ENCODE measurements around the gene DLG2.
"Not testable (repeated sequence)": the region's sequence is repeated elsewhere in the genome, so short reads cannot be mapped to it uniquely, and the experiment has no call there.

Gene DLG2

GRCh38 chr11:83793310-83793709 lies 1833.8 kb downstream of the DLG2 start:
- DNase-seq: no peak

GRCh38 chr11:83791557-83791956 lies 1835.6 kb downstream of the DLG2 start:
- DNase-seq: no peak

DNA sequence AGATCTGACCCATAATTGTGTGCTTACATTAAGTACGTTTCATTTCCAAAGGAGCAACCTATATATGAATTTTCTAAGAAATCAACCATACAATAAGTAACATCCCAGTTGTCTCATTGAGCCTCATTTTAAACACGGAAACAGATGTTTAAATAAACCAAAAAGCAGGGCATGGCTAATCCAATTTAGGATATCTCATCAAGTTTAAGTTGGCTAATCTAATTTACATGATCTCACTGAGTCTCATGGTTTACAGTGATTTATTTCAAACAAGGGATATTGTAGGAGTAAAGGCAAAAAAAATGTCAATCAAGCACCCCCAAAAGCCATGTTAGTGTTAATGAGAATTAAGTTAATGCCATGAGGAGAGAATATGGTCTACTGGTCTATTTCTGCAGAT lies 1841.2 kb downstream of the DLG2 start:
- DNase-seq: no peak

DNA sequence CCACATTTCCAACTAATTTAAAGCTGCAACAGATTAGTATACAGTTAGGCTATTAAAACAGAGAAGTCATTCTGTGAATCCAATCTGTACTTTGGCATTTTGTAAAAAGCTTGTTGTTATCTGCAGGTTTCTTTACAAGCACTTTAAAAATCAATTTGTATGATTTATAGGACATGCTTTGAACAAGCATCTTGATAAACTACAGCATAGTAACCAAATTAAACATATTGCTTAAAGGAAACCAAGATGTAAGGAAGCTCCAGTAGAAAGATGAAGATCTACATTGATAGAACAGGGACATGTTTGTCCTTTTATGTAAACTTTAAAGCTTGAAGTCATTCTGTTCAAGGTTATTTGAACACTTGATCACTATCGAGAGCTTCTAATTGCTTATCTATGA lies 1842.7 kb downstream of the DLG2 start:
- no peak for DNase-seq

DNA sequence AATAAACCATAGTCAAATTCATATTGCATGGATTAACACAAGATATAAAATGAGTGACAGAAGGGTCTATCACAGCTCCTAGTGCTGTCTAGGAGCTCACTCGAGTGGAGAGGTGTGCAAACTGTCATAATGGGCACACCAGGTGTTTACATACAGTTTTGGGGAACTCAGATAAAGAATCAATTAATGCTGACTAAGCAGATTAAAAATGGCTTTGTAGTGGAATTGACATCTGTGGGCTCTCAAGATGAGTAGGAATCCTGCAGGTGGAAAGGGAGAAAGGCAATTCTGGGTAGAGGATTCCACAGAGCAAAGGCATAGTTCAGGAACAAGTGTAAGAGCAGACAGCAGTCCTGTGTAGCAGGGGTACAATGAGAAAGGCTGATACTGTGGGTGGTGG lies 1844.8 kb downstream of the DLG2 start:
- no peak for DNase-seq

DNA sequence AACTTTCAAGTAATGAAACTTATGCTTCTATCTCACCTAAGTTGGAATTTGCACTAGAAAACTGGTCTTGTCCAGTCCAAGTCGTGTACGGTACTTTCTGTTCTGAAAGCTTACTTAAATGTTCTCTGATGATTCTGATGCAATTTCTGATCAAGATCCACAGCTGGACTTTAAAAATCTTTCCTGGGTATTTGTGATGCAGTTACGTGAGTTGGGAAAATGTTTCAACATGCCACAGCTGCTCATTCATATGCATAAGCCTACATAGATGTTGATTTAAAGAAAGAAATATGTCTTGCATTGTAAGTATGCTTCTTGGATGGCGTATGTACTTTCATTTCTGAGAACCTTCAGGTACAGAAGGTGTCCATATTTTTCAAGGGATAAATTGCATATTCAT lies 1847.3 kb downstream of the DLG2 start:
- DNase-seq: no peak

DNA sequence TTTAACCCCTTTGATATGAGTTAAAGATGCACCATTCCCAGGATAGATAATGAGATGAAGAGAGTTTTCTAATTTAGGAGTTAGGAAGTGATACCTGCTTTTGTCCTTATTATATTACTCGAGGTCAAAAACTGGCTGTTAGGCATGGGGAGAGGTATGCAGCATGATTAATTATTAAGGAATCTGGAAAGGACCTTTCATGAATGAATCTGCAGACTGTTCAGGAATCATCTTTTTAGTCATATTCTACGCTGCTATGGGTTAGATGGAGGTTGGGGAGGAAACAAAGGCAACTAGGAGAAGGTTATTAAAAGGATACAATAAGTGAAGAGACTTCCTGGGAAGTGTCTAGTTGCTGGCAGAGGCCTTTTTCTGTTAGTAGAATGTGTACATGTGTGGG lies 1848.5 kb downstream of the DLG2 start:
- no peak for DNase-seq

GRCh38 chr11:83773950-83774880 lies 1852.9 kb downstream of the DLG2 start:
- no peak for DNase-seq

DNA sequence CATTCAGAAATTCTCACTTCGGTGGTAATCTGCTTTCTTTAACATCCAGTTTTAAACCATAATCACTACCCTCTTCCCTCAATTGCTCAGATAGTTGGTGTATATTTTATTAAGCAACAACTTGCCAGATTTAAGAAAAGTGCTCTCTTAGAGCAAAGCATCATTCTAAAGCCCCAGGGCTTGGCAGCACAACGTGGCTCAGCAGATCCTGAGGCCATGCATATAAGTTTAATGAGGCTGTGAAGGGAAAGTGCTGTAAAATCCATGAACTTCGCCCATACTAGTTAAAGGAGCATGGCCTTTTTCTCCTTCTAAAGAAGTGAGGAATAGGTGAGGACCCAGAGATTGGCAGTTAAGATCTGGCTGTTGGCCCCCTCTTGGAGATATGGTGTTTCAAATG lies 1858.7 kb downstream of the DLG2 start:
- no peak for DNase-seq

DNA sequence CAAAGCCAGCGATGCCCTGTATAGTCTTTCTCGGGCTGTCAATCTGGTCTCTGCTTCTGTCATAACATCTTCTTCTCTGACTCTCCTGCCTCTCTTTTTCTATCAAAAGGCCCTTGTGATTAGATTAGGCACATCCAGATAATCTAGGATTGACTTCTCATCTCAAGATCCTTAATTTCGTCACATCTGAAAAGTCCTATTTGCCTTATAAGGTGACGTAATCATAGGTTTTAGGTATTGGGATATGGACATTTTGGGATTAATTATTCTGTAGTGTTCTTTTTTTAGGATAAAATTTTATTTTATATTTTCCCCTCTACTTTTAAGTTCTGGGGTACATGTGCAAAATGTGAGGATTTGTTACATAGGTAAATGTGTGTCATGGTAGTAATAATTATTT lies 1860.2 kb downstream of the DLG2 start:
- no peak for DNase-seq

- no peak for DNase-seq
These were observed 1862.5 kb downstream of the DLG2 start for GRCh38 chr11:83764643-83765042.

GRCh38 chr11:83760932-83761331 lies 1866.2 kb downstream of the DLG2 start:
- no peak for DNase-seq

DNA sequence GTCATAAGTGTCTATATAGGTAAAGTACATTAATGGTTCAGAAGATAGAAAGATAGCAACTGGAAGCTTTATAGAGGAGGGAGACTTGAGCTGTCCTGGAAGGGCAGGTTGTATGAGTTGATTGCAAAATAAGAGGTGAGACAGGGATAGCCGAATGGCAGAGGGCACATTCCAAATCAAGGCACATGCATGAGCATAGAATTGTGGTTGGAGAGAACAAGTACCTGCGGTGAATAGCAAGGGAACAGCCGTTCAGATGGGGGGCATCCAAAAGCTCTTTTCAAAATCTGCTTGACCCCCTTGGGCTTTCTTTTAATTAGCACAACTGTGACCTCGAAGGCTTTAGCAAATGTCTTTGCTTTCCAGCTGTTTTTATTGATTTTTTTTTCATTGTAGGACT lies 1868.0 kb downstream of the DLG2 start:
- no peak for DNase-seq

- no peak for DNase-seq
These were observed 1876.1 kb downstream of the DLG2 start for GRCh38 chr11:83751041-83751440.

DNA sequence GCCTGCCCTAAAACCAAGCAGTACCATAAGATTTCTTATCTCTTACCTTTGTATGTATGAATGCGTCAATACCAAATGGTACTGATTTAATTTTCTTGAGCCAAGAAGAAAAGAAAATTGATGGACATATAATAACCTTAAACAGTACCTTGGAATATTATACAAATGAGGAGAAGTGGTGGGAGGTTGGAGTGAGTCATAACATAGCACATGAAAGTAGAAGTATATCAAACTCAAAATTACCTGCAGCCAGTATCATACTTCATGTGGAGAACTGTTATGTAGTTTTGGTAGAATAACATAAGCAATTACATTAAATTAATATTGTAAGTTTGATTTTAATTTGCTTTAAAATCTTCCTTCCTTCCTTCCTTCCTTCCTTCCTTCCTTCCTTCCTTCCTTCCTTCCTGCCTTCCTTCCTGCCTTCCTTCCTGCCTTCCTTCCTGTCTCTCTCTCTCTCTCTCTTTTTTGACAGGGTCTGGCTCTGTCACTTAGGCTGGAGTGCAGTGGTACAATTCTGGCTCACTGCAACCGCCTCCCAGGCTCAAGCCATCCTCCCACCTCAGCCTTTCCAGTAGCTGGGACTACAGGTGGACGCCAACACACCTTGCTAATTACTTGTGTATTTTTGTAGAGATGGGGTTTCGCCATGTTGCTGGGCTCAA lies 1880.1 kb downstream of the DLG2 start:
- no peak for DNase-seq

GRCh38 chr11:83744620-83745192 lies 1882.4 kb downstream of the DLG2 start:
- no peak for DNase-seq

DNA sequence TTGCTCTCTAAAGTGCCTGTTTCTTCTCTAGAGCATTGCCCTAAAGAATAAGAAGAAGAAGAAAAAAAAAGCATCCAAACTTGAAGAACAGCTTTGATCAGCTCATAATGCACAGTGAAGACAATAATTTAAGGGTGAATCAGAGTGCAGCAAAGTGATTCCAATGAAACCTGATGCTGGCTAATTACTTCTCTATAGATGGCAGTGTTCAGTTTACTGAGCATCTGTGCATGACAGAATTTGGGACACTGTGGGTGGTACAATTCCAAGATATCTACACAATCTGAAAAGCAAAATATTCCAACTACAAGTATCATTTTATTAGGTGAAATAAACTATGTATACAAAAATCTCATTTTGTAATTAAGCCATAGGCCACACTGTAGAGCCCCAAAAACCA lies 1890.5 kb downstream of the DLG2 start:
- DNase-seq: no peak

- no peak for DNase-seq
These were observed 1893.0 kb downstream of the DLG2 start for GRCh38 chr11:83734120-83734519.

DNA sequence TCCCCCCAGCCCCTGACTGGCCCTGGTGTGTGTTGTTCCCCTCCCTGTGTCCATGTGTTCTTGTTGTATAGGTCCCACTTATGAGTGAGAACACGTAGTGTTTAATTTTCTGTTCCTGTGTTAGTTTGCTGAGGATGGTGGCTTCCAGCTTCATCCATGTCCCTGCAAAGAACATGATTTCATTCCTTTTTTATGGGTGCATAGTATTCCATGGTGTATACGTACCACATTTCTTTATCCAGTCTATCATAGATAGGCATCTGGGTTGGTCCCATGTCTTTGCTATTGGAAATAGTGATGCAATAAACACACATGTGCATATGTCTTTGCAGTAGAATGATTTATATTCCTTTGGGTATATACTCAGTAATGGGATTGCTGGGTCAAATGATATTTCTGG lies 1895.9 kb downstream of the DLG2 start:
- DNase-seq: not testable (repeated sequence)

GRCh38 chr11:83728281-83728680 lies 1898.9 kb downstream of the DLG2 start:
- no peak for DNase-seq

DNA sequence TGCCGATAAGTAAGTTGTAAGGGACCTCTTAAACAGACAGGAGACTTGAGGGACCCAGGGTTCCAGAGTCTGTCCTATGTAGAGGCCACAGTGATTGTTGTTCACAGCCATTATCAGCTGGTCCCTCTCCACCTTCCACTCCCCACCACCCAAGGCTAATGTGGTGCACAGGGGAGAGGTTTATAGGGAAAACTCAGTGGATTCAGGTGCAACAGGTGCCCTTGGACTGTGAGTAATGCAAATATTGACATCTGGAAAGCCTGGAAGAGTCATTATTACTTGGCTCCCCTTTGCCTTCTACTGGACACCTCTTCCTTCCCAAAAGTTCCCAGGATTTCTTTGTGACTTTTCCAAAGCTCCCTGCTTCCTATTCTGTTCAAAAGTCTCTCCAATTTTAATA lies 1899.9 kb downstream of the DLG2 start:
- no peak for DNase-seq

DNA sequence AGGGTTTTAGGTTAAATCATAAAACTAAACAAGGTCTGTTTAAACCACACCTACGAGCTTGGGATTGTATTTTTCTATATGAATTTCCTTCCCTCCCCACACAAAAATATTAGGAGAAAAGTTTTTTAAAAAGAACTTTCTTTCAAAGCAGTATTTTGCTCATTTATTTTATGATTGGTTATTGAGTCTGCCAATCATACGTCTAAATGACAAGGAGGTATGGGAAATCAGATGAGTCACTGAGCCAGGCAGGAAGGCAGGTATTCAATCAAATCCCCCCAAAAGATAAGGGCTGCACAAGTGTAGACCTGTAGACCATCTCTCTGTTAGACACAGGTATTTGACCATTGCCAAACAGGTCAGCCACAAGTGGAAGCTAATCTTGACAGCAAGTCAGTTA lies 1900.8 kb downstream of the DLG2 start:
- no peak for DNase-seq

DNA sequence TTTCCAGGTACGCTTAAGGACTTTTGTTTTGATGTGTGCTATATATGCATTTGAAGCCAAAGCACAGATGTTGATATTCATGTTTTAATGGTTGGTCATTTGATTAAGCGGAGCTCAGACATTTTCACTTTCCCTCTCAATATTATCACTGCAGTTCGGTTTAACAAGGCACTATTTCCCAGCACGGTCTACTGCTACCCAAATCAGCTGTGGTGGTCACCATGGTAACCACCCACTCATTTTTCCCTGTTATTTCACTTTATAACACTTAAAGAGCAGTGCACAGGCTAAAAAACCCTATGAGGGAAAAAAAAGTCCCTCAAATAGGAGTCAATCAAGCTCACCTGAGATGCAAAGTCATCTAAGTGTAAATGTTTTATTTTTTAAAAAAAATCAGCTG lies 1901.4 kb downstream of the DLG2 start:
- DNase-seq: no peak

DNA sequence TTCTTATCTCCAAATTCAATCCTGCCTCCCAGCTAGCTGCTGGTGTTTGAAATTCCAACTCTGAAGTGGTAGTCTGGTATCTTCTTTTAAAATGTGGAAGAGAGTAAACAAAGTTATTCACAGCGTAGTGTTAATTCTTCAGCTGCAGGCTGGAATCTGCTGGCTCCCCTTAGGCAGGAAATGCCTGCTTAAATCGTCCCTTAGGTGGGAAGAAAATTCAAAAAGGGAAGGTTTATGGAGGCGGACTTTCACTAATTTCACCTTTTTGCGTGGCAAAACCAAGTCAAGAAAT lies 1901.9 kb downstream of the DLG2 start:
- no peak for DNase-seq

All from T1000 (cell line).